CD8-positive, alpha-beta memory T cell (primary cell): ENCODE measurements around the gene ATP9A. TPM values are rescaled to one million over a fixed set of nuclear protein-coding genes. Genes with fewer than 3 reads are reported as not detected.
"Not testable (repeated sequence)": the region's sequence is repeated elsewhere in the genome, so short reads cannot be mapped to it uniquely, and the experiment has no call there.

Experiments used
- CTCF ChIA-PET: fragments of 350-600 bp; sonication (Branson Sonifier 250); formaldehyde crosslinking; loops from one replicate; lab custom pipeline; 2021; ENCODE audit warnings: antibody characterized with exemption; lab: Charles Lee
- POLR2A ChIA-PET: fragments of 350-600 bp; sonication (Branson Sonifier 250); formaldehyde crosslinking; loops from one replicate; lab custom pipeline; 2021; ENCODE audit warnings: antibody characterized with exemption; lab: Charles Lee
- DNase-seq, 5 donors: peaks; one replicate each; pipeline versions ENCODE4 v3.0.0 to v3.0.0-alpha.2; 2020 to 2022; ENCODE audit warnings: mixed read lengths in 1 of 5
- H3K27ac ChIP-seq: one replicate; pipeline ENCODE4 v1.7.0; 2013; ENCODE audit warnings: low read depth, mild to moderate bottlenecking, low read length, moderate library complexity
- H3K27me3 ChIP-seq: 2 replicates; pipeline ENCODE4 v1.7.0; 2013; ENCODE audit warnings: low read length, mild to moderate bottlenecking; ENCODE audit not compliant: insufficient read depth, poor library complexity, severe bottlenecking
- H3K36me3 ChIP-seq: 2 replicates; pipeline ENCODE4 v1.7.0; 2013; ENCODE audit warnings: mild to moderate bottlenecking, low read length, moderate library complexity; ENCODE audit not compliant: insufficient read depth
- H3K4me1 ChIP-seq: 2 replicates; pipeline ENCODE4 v1.7.0; 2013; ENCODE audit warnings: mild to moderate bottlenecking, low read length, moderate library complexity; ENCODE audit not compliant: insufficient read depth
- H3K4me3 ChIP-seq: 2 replicates; pipeline ENCODE4 v1.7.0; 2013; ENCODE audit warnings: mild to moderate bottlenecking, low read length
- H3K9me3 ChIP-seq: 2 replicates; pipeline ENCODE4 v1.7.0; 2013; ENCODE audit warnings: mild to moderate bottlenecking, low read length
- H3K27ac Mint-ChIP-seq, 8 donors: one replicate each; pipeline ENCODE4 v1.8.0; 2020 to 2021; ENCODE audit warnings: mixed read lengths in 8 of 8, mild to moderate bottlenecking in 6 of 8, inconsistent platforms in 3 of 8, moderate library complexity in 3 of 8
- H3K27me3 Mint-ChIP-seq, 2 donors: one replicate each; pipeline ENCODE4 v1.8.0; 2020 to 2021; ENCODE audit warnings: mixed read lengths in 2 of 2, mild to moderate bottlenecking in 1 of 2, moderate library complexity in 1 of 2
- H3K36me3 Mint-ChIP-seq, 3 donors: one replicate each; pipeline ENCODE4 v1.8.0; 2020 to 2021; ENCODE audit warnings: mixed read lengths in 3 of 3, inconsistent platforms in 1 of 3, mild to moderate bottlenecking in 1 of 3
- H3K4me1 Mint-ChIP-seq, 3 donors: one replicate each; pipeline ENCODE4 v1.8.0; 2020 to 2021; ENCODE audit warnings: mixed read lengths in 3 of 3, inconsistent platforms in 1 of 3, mild to moderate bottlenecking in 1 of 3
- H3K4me3 Mint-ChIP-seq, 7 donors: one replicate each; pipeline ENCODE4 v1.8.0; 2020 to 2021; ENCODE audit warnings: mixed read lengths in 7 of 7, mild to moderate bottlenecking in 6 of 7, moderate library complexity in 4 of 7, inconsistent platforms in 2 of 7
- H3K9me3 Mint-ChIP-seq, 5 donors: one replicate each; pipeline ENCODE4 v1.8.0; 2020 to 2022; ENCODE audit warnings: mixed read lengths in 5 of 5, mild to moderate bottlenecking in 3 of 5, moderate library complexity in 2 of 5, inconsistent platforms in 1 of 5
- polyA plus RNA-seq: library from polyadenylated mRNA; unstranded; fragments of 300-500 nt; fragmentation: Illumina TruSeq; gene quantifications from one replicate; pipeline ENCODE4 v1.2.3, GENCODE V29; 2021
- total RNA-seq, 2 experiments: library from RNA; stranded (reverse); gene quantifications; one replicate each; pipeline ENCODE4 v1.2.3, GENCODE V29; 2021

ATP9A gene
- total and polyA plus RNA-seq, 3 experiments from 2014 or later = 0.46 to 2.3 (median 2.0) TPM

- peaks cover 5 to 10% (median 8%) of the 10 kb centered on the region in 3 donors for H3K4me1 Mint-ChIP-seq
- H3K36me3 Mint-ChIP-seq, H3K36me3 ChIP-seq, DNase-seq, H3K4me1 ChIP-seq, CTCF ChIA-PET, H3K4me3 Mint-ChIP-seq, H3K27ac ChIP-seq, H3K9me3 ChIP-seq, H3K27me3 Mint-ChIP-seq, H3K9me3 Mint-ChIP-seq, H3K27ac Mint-ChIP-seq, H3K27me3 ChIP-seq, H3K4me3 ChIP-seq, POLR2A ChIA-PET: not testable (repeated sequence)
These were observed 112.1 kb downstream of the ATP9A start for GRCh38 chr20:51656089-51656488.

GRCh38 chr20:51654495-51654894 lies 113.7 kb downstream of the ATP9A start:
- Histone ChIP-seq H3K27ac (no peak overlapping the region), H3K36me3 (no peaks in the 10 kb centered on the region), H3K4me1 (no peaks in the 10 kb centered on the region), H3K27me3 (no peaks in the 10 kb centered on the region), H3K4me3 (no peak overlapping the region), H3K9me3 (no peaks in the 10 kb centered on the region)
- ChIA-PET POLR2A (no interaction called here), CTCF (no interaction called here)
- peaks cover 0 to 2% (median 0%) of the 10 kb centered on the region in 3 donors for H3K36me3 Mint-ChIP-seq
- no peak for DNase-seq
- H3K4me1 Mint-ChIP-seq = peaks cover 0 to 4% (median 3%) of the 10 kb centered on the region in 3 donors
- peaks cover 0 to 3% of the 10 kb centered on the region in 2 donors for H3K27me3 Mint-ChIP-seq
- H3K27ac Mint-ChIP-seq = no peak overlapping the region
- H3K9me3 Mint-ChIP-seq = no peaks in the 10 kb centered on the region
- H3K4me3 Mint-ChIP-seq = no peak overlapping the region

DNA sequence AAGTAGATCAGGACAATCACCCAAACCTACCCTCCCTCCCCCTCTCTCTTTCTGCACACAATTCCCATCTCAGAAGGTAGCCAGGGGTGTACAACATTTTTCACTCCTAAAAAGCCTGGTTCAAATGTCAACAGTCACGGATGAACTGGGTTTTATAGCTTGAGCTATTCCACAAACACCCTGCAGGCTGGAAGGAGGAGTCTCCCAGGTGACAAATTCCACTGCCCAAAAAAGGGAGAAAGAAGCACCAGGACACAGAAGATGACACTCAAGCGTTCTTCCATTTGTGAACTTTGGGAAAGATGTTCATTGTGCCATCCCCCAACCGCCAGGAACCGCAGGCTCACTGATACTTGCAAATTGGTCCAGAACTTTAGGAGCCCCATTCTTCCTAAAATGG lies 114.1 kb downstream of the ATP9A start:
- Histone ChIP-seq H3K27ac (no peak overlapping the region), H3K4me3 (no peak overlapping the region), H3K4me1 (no peaks in the 10 kb centered on the region), H3K9me3 (no peaks in the 10 kb centered on the region), H3K36me3 (no peaks in the 10 kb centered on the region), H3K27me3 (no peaks in the 10 kb centered on the region)
- peaks cover 0 to 4% (median 3%) of the 10 kb centered on the region in 3 donors for H3K4me1 Mint-ChIP-seq
- no peak for DNase-seq
- H3K36me3 Mint-ChIP-seq = peaks cover 0 to 2% (median 0%) of the 10 kb centered on the region in 3 donors
- H3K4me3 Mint-ChIP-seq = no peak overlapping the region
- ChIA-PET CTCF (interaction anchor here (1.6 kb wide), 1 partner anchor 7 kb away, joined by 3 read pairs; no protein-coding TSS in a partner anchor), POLR2A (no interaction called here)
- peak overlapping the region in 1 of 8 donors; percentile 19 for H3K27ac Mint-ChIP-seq
- H3K9me3 Mint-ChIP-seq = no peaks in the 10 kb centered on the region
- peaks cover 0 to 2% of the 10 kb centered on the region in 2 donors for H3K27me3 Mint-ChIP-seq

GRCh38 chr20:51653226-51653625 lies 115.0 kb downstream of the ATP9A start:
- no peak for DNase-seq
- CTCF ChIA-PET = interaction anchor here (1.6 kb wide), 1 partner anchor 8 kb away, joined by 3 read pairs; no protein-coding TSS in a partner anchor
- H3K36me3 Mint-ChIP-seq = peaks cover 0 to 2% (median 0%) of the 10 kb centered on the region in 3 donors
- H3K36me3 ChIP-seq = no peaks in the 10 kb centered on the region
- H3K9me3 Mint-ChIP-seq = no peaks in the 10 kb centered on the region
- H3K27ac Mint-ChIP-seq = no peak overlapping the region
- no peak overlapping the region for H3K27ac ChIP-seq
- H3K27me3 Mint-ChIP-seq = peaks cover 0 to 1% of the 10 kb centered on the region in 2 donors
- no peaks in the 10 kb centered on the region for H3K4me1 ChIP-seq
- H3K4me1 Mint-ChIP-seq = peaks cover 0 to 4% (median 3%) of the 10 kb centered on the region in 3 donors
- POLR2A ChIA-PET = no interaction called here
- H3K4me3 ChIP-seq = no peak overlapping the region
- H3K27me3 ChIP-seq = peaks cover 2% of the 10 kb centered on the region
- H3K4me3 Mint-ChIP-seq = no peak overlapping the region
- H3K9me3 ChIP-seq = no peaks in the 10 kb centered on the region

DNA sequence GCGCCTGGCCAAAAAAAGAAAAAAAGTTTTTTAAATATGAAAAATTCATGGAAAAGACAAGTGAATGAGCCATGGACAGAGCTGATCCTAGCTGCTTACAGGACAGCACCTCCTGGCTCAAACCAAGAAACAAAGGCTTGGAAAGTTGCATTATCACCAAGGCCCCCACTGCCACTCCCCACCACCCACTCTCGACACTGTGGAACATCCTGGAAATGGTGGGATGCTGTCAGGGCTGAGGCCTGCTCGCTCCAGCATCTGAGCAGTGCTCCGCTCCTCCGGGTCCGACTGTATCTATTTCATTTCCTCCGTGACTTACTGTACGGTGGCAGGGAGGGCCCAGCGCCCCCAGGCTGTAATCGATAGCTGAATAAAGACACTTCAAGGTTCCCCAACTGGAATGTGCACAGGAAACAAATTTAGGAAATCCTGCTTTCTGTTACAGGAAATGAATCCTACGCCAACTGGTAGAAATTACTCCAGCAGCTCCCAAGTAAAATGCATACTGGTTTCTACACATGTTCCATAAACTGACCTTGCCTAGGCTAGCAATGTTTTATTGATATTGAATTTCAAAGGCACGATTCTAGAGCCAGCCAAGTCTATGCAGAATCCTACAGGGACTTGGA lies 116.2 kb downstream of the ATP9A start:
- H3K9me3 ChIP-seq = no peaks in the 10 kb centered on the region
- no peak overlapping the region for H3K4me3 ChIP-seq
- POLR2A ChIA-PET = no interaction called here
- H3K36me3 ChIP-seq = no peaks in the 10 kb centered on the region
- CTCF ChIA-PET = no interaction called here
- Mint-ChIP-seq H3K9me3 (no peaks in the 10 kb centered on the region), H3K27me3 (peaks cover 0 to 1% of the 10 kb centered on the region in 2 donors), H3K36me3 (peaks cover 0 to 2% (median 0%) of the 10 kb centered on the region in 3 donors), H3K27ac (no peak overlapping the region), H3K4me3 (no peak overlapping the region), H3K4me1 (peaks cover 0 to 4% (median 3%) of the 10 kb centered on the region in 3 donors)
- DNase-seq = no peak
- no peaks in the 10 kb centered on the region for H3K4me1 ChIP-seq
- H3K27ac ChIP-seq = no peak overlapping the region
- H3K27me3 ChIP-seq = peaks cover 5% of the 10 kb centered on the region

DNA sequence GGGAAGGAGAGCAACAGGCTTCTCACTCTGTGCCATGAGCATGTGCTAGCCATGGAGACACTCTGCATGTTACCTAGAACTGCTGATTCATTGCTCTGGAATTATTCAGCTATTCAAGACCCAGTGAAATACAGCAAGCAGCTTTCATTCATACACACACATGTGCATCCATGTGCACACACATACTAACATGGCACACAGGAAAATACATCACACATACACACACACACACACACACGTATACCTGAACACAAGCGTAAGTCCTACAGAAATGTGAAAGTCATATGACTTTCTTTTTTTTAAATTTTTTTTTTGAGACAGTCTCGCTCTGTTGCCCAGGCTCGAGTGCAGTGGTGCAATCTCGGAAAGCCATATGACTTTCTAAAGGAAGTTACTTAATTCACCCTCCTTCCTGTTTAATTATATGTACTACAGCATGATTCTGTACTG lies 117.5 kb downstream of the ATP9A start:
- H3K9me3 Mint-ChIP-seq = no peaks in the 10 kb centered on the region
- H3K27me3 Mint-ChIP-seq = peaks cover 1 to 2% of the 10 kb centered on the region in 2 donors
- no peaks in the 10 kb centered on the region for H3K36me3 Mint-ChIP-seq
- peak overlapping the region in 1 of 8 donors; percentile 65 for H3K27ac Mint-ChIP-seq
- no peak for DNase-seq
- H3K27ac ChIP-seq = no peak overlapping the region
- H3K4me3 ChIP-seq = no peak overlapping the region
- H3K36me3 ChIP-seq = no peaks in the 10 kb centered on the region
- H3K9me3 ChIP-seq = no peaks in the 10 kb centered on the region
- no peak overlapping the region for H3K4me3 Mint-ChIP-seq
- CTCF ChIA-PET = no interaction called here
- no peaks in the 10 kb centered on the region for H3K4me1 ChIP-seq
- peaks cover 0 to 4% (median 3%) of the 10 kb centered on the region in 3 donors for H3K4me1 Mint-ChIP-seq
- peaks cover 5% of the 10 kb centered on the region for H3K27me3 ChIP-seq
- POLR2A ChIA-PET = no interaction called here

GRCh38 chr20:51648571-51648947 lies 119.6 kb downstream of the ATP9A start:
- H3K4me1 ChIP-seq = no peaks in the 10 kb centered on the region
- no peak overlapping the region for H3K27ac Mint-ChIP-seq
- POLR2A ChIA-PET = no interaction called here

GRCh38 chr20:51647674-51648570 lies 120.3 kb downstream of the ATP9A start:
- no peak for DNase-seq
- Histone ChIP-seq H3K27ac (no peak overlapping the region), H3K4me3 (no peak overlapping the region), H3K27me3 (peaks cover 5% of the 10 kb centered on the region), H3K36me3 (no peaks in the 10 kb centered on the region), H3K9me3 (no peaks in the 10 kb centered on the region), H3K4me1 (no peaks in the 10 kb centered on the region)
- H3K4me3 Mint-ChIP-seq = no peak overlapping the region
- peaks cover 0 to 4% (median 3%) of the 10 kb centered on the region in 3 donors for H3K4me1 Mint-ChIP-seq
- H3K9me3 Mint-ChIP-seq = no peaks in the 10 kb centered on the region
- no peak overlapping the region for H3K27ac Mint-ChIP-seq
- CTCF ChIA-PET = interaction anchor here (1.3 kb wide), 1 partner anchor 436 kb away, joined by 3 read pairs; no protein-coding TSS in a partner anchor
- POLR2A ChIA-PET = no interaction called here
- peaks cover 4 to 5% of the 10 kb centered on the region in 2 donors for H3K27me3 Mint-ChIP-seq
- H3K36me3 Mint-ChIP-seq = no peaks in the 10 kb centered on the region

More at GRCh38 chr20:51648571-51648947, 119.6 kb downstream of the ATP9A start:
- CTCF ChIA-PET = interaction anchor here (1.3 kb wide), 1 partner anchor 435 kb away, joined by 3 read pairs; no protein-coding TSS in a partner anchor
- Histone ChIP-seq H3K27ac (no peak overlapping the region), H3K27me3 (peaks cover 5% of the 10 kb centered on the region), H3K36me3 (no peaks in the 10 kb centered on the region), H3K4me3 (no peak overlapping the region), H3K9me3 (no peaks in the 10 kb centered on the region)
- Mint-ChIP-seq H3K27me3 (peaks cover 4 to 5% of the 10 kb centered on the region in 2 donors), H3K4me3 (no peak overlapping the region), H3K36me3 (no peaks in the 10 kb centered on the region), H3K4me1 (peaks cover 0 to 4% (median 3%) of the 10 kb centered on the region in 3 donors), H3K9me3 (no peaks in the 10 kb centered on the region)
- no peak for DNase-seq
